H1 (cell line): Measurements from ENCODE around the gene MCL1. TPM values are rescaled to one million over a fixed set of nuclear protein-coding genes. Genes with fewer than 3 reads are reported as not detected.

ENCODE experiments used
- CTCF ChIA-PET: fragments of 300-600 bp; sonication (Branson Sonifier 250); formaldehyde crosslinking; loops from one replicate; lab custom pipeline; 2021; ENCODE audit not compliant: partially characterized antibody; lab: Charles Lee
- POLR2A ChIA-PET: fragments of 300-600 bp; sonication (Branson Sonifier 250); formaldehyde crosslinking; loops from one replicate; lab custom pipeline; 2021; ENCODE audit warnings: inconsistent platforms; ENCODE audit not compliant: partially characterized antibody; lab: Charles Lee
- DNase-seq, 2 experiments: peaks; one replicate each; pipeline versions ENCODE4 v3.0.0 to v3.0.0-alpha.2; 2010 to 2022; ENCODE audit warnings: low spot score in 2 of 2, low read depth in 1 of 2, mixed read lengths in 1 of 2
- FAIRE-seq: peaks from 2 replicates; lab custom pipeline; 2011; peaks lifted over from hg19 to GRCh38; lab: Jason Lieb, UNC
- H2AFZ ChIP-seq: 2 replicates; pipeline ENCODE4 v1.8.1; 2012; ENCODE audit warnings: low read length, inconsistent platforms
- H2AK5ac ChIP-seq: 2 replicates; pipeline ENCODE4 v1.6.1; 2013; ENCODE audit warnings: low read depth, low read length
- H2BK120ac ChIP-seq: replicated peaks from 2 replicates; pipeline ENCODE3; 2013; ENCODE audit warnings: low read depth, low read length, inconsistent platforms
- H2BK12ac ChIP-seq: 2 replicates; pipeline ENCODE4 v1.6.1; 2013; ENCODE audit warnings: low read depth, low read length
- H2BK15ac ChIP-seq: 2 replicates; pipeline ENCODE4 v1.6.1; 2013; ENCODE audit warnings: low read length
- H2BK20ac ChIP-seq: 2 replicates; pipeline ENCODE4 v1.6.1; 2013; ENCODE audit warnings: low read length
- H2BK5ac ChIP-seq: 2 replicates; pipeline ENCODE4 v1.6.1; 2013; ENCODE audit warnings: low read depth, low read length
- H3K14ac ChIP-seq: 2 replicates; pipeline ENCODE4 v1.6.1; 2013; ENCODE audit warnings: inconsistent platforms; ENCODE audit not compliant: insufficient read length
- H3K18ac ChIP-seq: 2 replicates; pipeline ENCODE4 v1.6.1; 2013; ENCODE audit warnings: low read length; ENCODE audit errors: extremely low read depth
- H3K23ac ChIP-seq: 2 replicates; pipeline ENCODE4 v1.6.1; 2013; ENCODE audit warnings: inconsistent platforms; ENCODE audit not compliant: insufficient read length
- H3K23me2 ChIP-seq: 2 replicates; pipeline ENCODE4 v1.6.1; 2013; ENCODE audit warnings: low read depth, low read length
- H3K27ac ChIP-seq: 2 replicates; pipeline ENCODE4 v1.6.1; 2011; ENCODE audit warnings: low read depth, low read length, inconsistent platforms
- H3K27me3 ChIP-seq, 4 experiments: replicated peaks in 1 of 4; 1 replicate in 1 of 4; 2 replicates in 3 of 4; pipeline versions ENCODE4 v1.6.1 to v1.8.1; 2011 to 2013; ENCODE audit warnings: low read length in 3 of 4, mild to moderate bottlenecking in 3 of 4, inconsistent platforms in 2 of 4, mixed read lengths in 2 of 4, moderate library complexity in 1 of 4; ENCODE audit not compliant: control insufficient read depth in 3 of 4, insufficient read depth in 3 of 4; ENCODE audit errors: extremely low read depth in 1 of 4
- H3K36me3 ChIP-seq, 4 experiments: 2 replicates each; pipeline versions ENCODE4 v1.6.1 to v1.8.1; 2011 to 2013; ENCODE audit warnings: mild to moderate bottlenecking in 4 of 4, low read length in 3 of 4, moderate library complexity in 2 of 4, control low read depth in 1 of 4, inconsistent platforms in 1 of 4; ENCODE audit not compliant: insufficient read depth in 4 of 4, control insufficient read depth in 2 of 4
- H3K4ac ChIP-seq: replicated peaks from 2 replicates; pipeline ENCODE3; 2013; ENCODE audit warnings: low read length, low read depth, mixed read lengths, inconsistent platforms; ENCODE audit not compliant: insufficient read length
- H3K4me1 ChIP-seq, 4 experiments: replicated peaks in 1 of 4; 1 replicate in 1 of 4; 2 replicates in 3 of 4; pipeline versions ENCODE4 v1.6.1 to v1.8.1; 2011 to 2013; ENCODE audit warnings: low read length in 3 of 4, inconsistent platforms in 2 of 4, mixed read lengths in 1 of 4; ENCODE audit not compliant: insufficient read depth in 4 of 4, control insufficient read depth in 3 of 4
- H3K4me2 ChIP-seq, 2 experiments: 2 replicates each; pipeline versions ENCODE4 v1.6.1 to v1.8.1; 2011 to 2013; ENCODE audit warnings: low read depth in 2 of 2, low read length in 2 of 2, control low read depth in 1 of 2, inconsistent platforms in 1 of 2, mild to moderate bottlenecking in 1 of 2; ENCODE audit not compliant: insufficient read depth in 1 of 2
- H3K4me3 ChIP-seq, 4 experiments: fragments of 200-600, 300-600 bp in 1 of 4; sonication (generic), shearing (Covaris generic), sonication (Bioruptor Twin) in 1 of 4; 2 replicates each; pipeline versions ENCODE4 v1.5.1 to v1.8.1; 2011 to 2016; ENCODE audit warnings: low read length in 4 of 4, low read depth in 3 of 4, control low read depth in 2 of 4, inconsistent platforms in 2 of 4, mild to moderate bottlenecking in 2 of 4, mixed read lengths in 1 of 4, moderate library complexity in 1 of 4; ENCODE audit not compliant: insufficient read depth in 2 of 4; ENCODE audit errors: extremely low read depth in 1 of 4
- H3K56ac ChIP-seq: replicated peaks from 2 replicates; pipeline ENCODE3; 2013; ENCODE audit warnings: low read depth, mild to moderate bottlenecking, mixed read lengths, low read length, inconsistent platforms; ENCODE audit not compliant: insufficient read length
- H3K79me1 ChIP-seq: 2 replicates; pipeline ENCODE4 v1.6.1; 2013; ENCODE audit warnings: low read depth, low read length, control low read depth
- H3K79me2 ChIP-seq, 2 experiments: 2 replicates each; pipeline versions ENCODE4 v1.6.1 to v1.8.1; 2012 to 2013; ENCODE audit warnings: low read length in 2 of 2, mild to moderate bottlenecking in 2 of 2, inconsistent platforms in 1 of 2; ENCODE audit not compliant: insufficient read depth in 2 of 2, control insufficient read depth in 1 of 2
- H3K9ac ChIP-seq, 4 experiments: replicated peaks in 1 of 4; 1 replicate in 1 of 4; 2 replicates in 3 of 4; pipeline versions ENCODE4 v1.6.1 to v1.8.1; 2011 to 2013; ENCODE audit warnings: low read depth in 3 of 4, low read length in 3 of 4, control low read depth in 2 of 4, mild to moderate bottlenecking in 2 of 4, moderate library complexity in 2 of 4, inconsistent platforms in 1 of 4; ENCODE audit errors: extremely low read depth in 1 of 4
- H3K9me3 ChIP-seq, 2 experiments: 2 replicates each; pipeline versions ENCODE4 v1.6.1 to v1.8.1; 2012 to 2013; ENCODE audit warnings: mild to moderate bottlenecking in 2 of 2, moderate library complexity in 2 of 2, control low read depth in 1 of 2, inconsistent platforms in 1 of 2, low read depth in 1 of 2, low read length in 1 of 2, mixed read lengths in 1 of 2; ENCODE audit not compliant: insufficient read depth in 2 of 2
- H4K20me1 ChIP-seq, 2 experiments: replicated peaks in 1 of 2; 2 replicates each; pipeline versions ENCODE3 to v1.8.1; 2011 to 2013; ENCODE audit warnings: inconsistent platforms in 2 of 2, low read length in 2 of 2, mild to moderate bottlenecking in 1 of 2; ENCODE audit not compliant: insufficient read depth in 2 of 2, control insufficient read depth in 1 of 2
- H4K5ac ChIP-seq: 2 replicates; pipeline ENCODE4 v1.6.1; 2013; ENCODE audit warnings: low read length, low read depth, mixed read lengths, inconsistent platforms; ENCODE audit not compliant: insufficient read length
- H4K8ac ChIP-seq: 2 replicates; pipeline ENCODE4 v1.8.0; 2013; ENCODE audit warnings: mild to moderate bottlenecking, moderate library complexity, low read length, inconsistent platforms; ENCODE audit not compliant: insufficient read depth; ENCODE audit errors: extremely low read depth
- H4K91ac ChIP-seq: replicated peaks from 2 replicates; pipeline ENCODE3; 2013; ENCODE audit warnings: low read length, mixed read lengths, inconsistent platforms; ENCODE audit not compliant: insufficient read length
- CHD2 ChIP-seq: IDR thresholded peaks from 2 replicates; pipeline ENCODE4 v1.6.1; 2012; ENCODE audit warnings: low read length, improper control_type of control experiment
- CREB1 ChIP-seq: IDR thresholded peaks from 2 replicates; pipeline ENCODE4 v1.6.1; 2012; ENCODE audit warnings: inconsistent platforms
- CTBP2 ChIP-seq: IDR thresholded peaks from 2 replicates; pipeline ENCODE4 v1.7.0; 2011; ENCODE audit warnings: borderline replicate concordance, mild to moderate bottlenecking, moderate library complexity, mixed read lengths, low read length; ENCODE audit not compliant: insufficient read depth, insufficient read length
- EZH2 ChIP-seq: fragments of 200-600 bp; sonication (generic); IDR thresholded peaks from 2 replicates; pipeline ENCODE4 v1.7.1; 2012; ENCODE audit warnings: low read depth, mild to moderate bottlenecking, moderate library complexity, low read length, inconsistent platforms; ENCODE audit not compliant: severe bottlenecking
- FOSL1 ChIP-seq: IDR thresholded peaks from 2 replicates; pipeline ENCODE4 v1.6.1; 2011; ENCODE audit warnings: mild to moderate bottlenecking, low read depth, low read length, moderate library complexity; ENCODE audit not compliant: insufficient read depth
- SP1 ChIP-seq: IDR thresholded peaks from 2 replicates; pipeline ENCODE4 v1.6.1; 2011; ENCODE audit warnings: low read depth, low read length
- SP2 ChIP-seq: IDR thresholded peaks from 2 replicates; pipeline ENCODE4 v1.6.1; 2012; ENCODE audit warnings: mild to moderate bottlenecking, low read length, inconsistent platforms
- TAF1 ChIP-seq: IDR thresholded peaks from 2 replicates; pipeline ENCODE4 v1.6.1; 2011; ENCODE audit warnings: mild to moderate bottlenecking, low read depth, low read length
- TBP ChIP-seq: IDR thresholded peaks from 2 replicates; pipeline ENCODE4 v1.6.1; 2011; ENCODE audit warnings: low read depth, low read length, improper control_type of control experiment
- WGBS, 2 experiments: shearing (Covaris generic) in 1 of 2; methylation state at CpG; one replicate each; pipeline versions ENCODE4 v1.1.6 to v1.1.7; 2013 to 2015; ENCODE audit warnings: low lambda C conversion rate in 2 of 2, mixed read lengths in 2 of 2, inconsistent platforms in 1 of 2, low coverage in 1 of 2, missing lambda C conversion rate in 1 of 2; ENCODE audit not compliant: insufficient replicate concordance in 2 of 2, insufficient coverage in 1 of 2, insufficient read length in 1 of 2; ENCODE audit errors: extremely low coverage in 1 of 2, missing lambda C conversion rate in 1 of 2; 5-methylcytosine and 5-hydroxymethylcytosine counted together
- polyA plus RNA-seq, 7 experiments: library from polyadenylated mRNA; depleted of rRNA in 3 of 7; stranded (reverse) in 5 of 7; unstranded in 2 of 7; fragments of >200 nt in 5 of 7; fragments of 200-250 nt in 2 of 7; gene quantifications; 1 replicate in 5 of 7; 2 replicates in 1 of 7; 4 replicates in 1 of 7; pipeline versions ENCODE4 v1.2.1 to v1.2.3, GENCODE V29; 2011 to 2013; ENCODE audit warnings: missing spikeins in 2 of 7, mixed read lengths in 2 of 7
- total RNA-seq: library from RNA; stranded (reverse); fragmentation: NEBNext Ultra II Directional; extraction: Animal tissue kit (Norgen Biotek cat#: 25700); gene quantifications from 2 replicates; pipeline ENCODE4 v1.2.1, GENCODE V29; 2021
- TF ChIP-seq, protein P1 (sequence below): IDR thresholded peaks from 2 replicates; pipeline ENCODE4 v1.6.1; 2012; ENCODE audit warnings: inconsistent platforms
- TF ChIP-seq, protein P2 (sequence below): IDR thresholded peaks from 2 replicates; pipeline ENCODE4 v1.6.1; 2011; ENCODE audit warnings: low read depth, mild to moderate bottlenecking, low read length; ENCODE audit not compliant: insufficient read depth

The MCL1 gene
- total and polyA plus RNA-seq, 2 of the 8 experiments (the other 6 are each of a cell fraction or from before 2014, with no cell fraction given): 61.1 to 218 TPM

DNA sequence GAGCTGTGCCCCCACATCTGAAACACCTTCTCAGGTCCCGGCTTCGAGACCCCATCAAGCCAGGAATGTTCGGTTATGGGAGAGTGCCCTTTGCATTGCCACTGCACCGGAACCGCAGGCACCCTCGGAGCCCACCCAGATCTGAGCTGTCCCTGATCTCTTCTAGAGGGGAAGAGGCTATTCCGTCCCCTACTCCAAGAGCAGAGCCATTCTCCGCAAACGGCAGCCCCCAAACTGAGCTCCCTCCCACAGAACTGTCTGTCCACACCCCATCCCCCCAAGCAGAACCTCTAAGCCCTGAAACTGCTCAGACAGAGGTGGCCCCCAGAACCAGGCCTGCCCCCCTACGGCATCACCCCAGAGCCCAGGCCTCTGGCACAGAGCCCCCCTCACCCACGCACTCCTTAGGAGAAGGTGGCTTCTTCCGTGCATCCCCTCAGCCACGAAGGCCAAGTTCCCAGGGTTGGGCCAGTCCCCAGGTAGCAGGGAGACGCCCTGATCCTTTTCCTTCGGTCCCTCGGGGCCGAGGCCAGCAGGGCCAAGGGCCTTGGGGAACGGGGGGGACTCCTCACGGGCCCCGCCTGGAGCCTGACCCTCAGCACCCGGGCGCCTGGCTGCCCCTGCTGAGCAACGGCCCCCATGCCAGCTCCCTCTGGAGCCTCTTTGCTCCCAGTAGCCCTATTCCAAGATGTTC, 25.9 kb downstream of the MCL1 start:
- H3K14ac ChIP-seq: no peak overlapping the region
- no peak overlapping the region for H3K4me3 ChIP-seq
- H3K56ac ChIP-seq: no peak overlapping the region
- 92% methylated on average over 22 of the region's 23 CpGs; no CpG with 5 or more reads in 1 of the 2 experiments for WGBS, 2 experiments
- H3K23ac ChIP-seq: no peak overlapping the region
- no peak overlapping the region for H2AFZ ChIP-seq
- no peak overlapping the region for H3K27ac ChIP-seq
- peaks cover 3% of the 10 kb centered on the region; the same call in 1 of the 2 replicates for H3K23me2 ChIP-seq
- no peak overlapping the region for H3K18ac ChIP-seq
- no peak overlapping the region for H2BK120ac ChIP-seq
- H3K4ac ChIP-seq: no peak overlapping the region
- POLR2A ChIA-PET: interaction anchor here (0.6 to 43.7 kb wide), 7 partner anchors 8 to 368 kb away, joined by 3 to 1380 read pairs (median 5); partner anchors contain the start of genes ENSA and MCL1
- H3K9ac ChIP-seq: no peak overlapping the region
- DNase-seq (no peak), FAIRE-seq (no peak)
- CTCF ChIA-PET: interaction anchor here (0.6 to 1.4 kb wide), 6 partner anchors 11 to 103 kb away, joined by 3 to 11 read pairs (median 4); no protein-coding TSS in a partner anchor
- no peak overlapping the region for H2BK15ac ChIP-seq
- 0 out of 2 replicates have a peak, but pooled peaks cover 3% of the 10 kb centered on the region for H3K79me1 ChIP-seq
- H3K4me1 ChIP-seq: peaks cover 2 to 21% (median 12%) of the 10 kb centered on the region in 4 experiments
- peaks cover 0 to 11% (median 4%) of the 10 kb centered on the region in 4 experiments; a peak in 5 of 7 replicates for H3K27me3 ChIP-seq
- H4K5ac ChIP-seq: no peak overlapping the region
- H2BK12ac ChIP-seq: no peak overlapping the region
- H2BK20ac ChIP-seq: no peak overlapping the region
- no peaks in the 10 kb centered on the region for H3K9me3 ChIP-seq
- H2BK5ac ChIP-seq: no peak overlapping the region
- H2AK5ac ChIP-seq: peak overlapping the region; percentile 49; the same call in 1 of the 2 replicates
- no peak overlapping the region for H4K91ac ChIP-seq
- peaks cover 0 to 4% (median 2%) of the 10 kb centered on the region in 4 experiments; a peak in 2 of 8 replicates for H3K36me3 ChIP-seq
- H4K20me1 ChIP-seq: peaks cover 1 to 4% of the 10 kb centered on the region in 2 experiments
- peak overlapping the region; percentile 53; the same call in 1 of the 2 replicates for H4K8ac ChIP-seq
- no peaks in the 10 kb centered on the region for H3K79me2 ChIP-seq
- H3K4me2 ChIP-seq: no peak overlapping the region
- TF ChIP-seq CTBP2: no peak
- TF ChIP-seq CHD2: no peak
- no peak for TF ChIP-seq EZH2
- TF ChIP-seq SP1: no peak
- TF ChIP-seq, protein P1, sequence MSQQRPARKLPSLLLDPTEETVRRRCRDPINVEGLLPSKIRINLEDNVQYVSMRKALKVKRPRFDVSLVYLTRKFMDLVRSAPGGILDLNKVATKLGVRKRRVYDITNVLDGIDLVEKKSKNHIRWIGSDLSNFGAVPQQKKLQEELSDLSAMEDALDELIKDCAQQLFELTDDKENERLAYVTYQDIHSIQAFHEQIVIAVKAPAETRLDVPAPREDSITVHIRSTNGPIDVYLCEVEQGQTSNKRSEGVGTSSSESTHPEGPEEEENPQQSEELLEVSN: no peak
- TF ChIP-seq, protein P2, sequence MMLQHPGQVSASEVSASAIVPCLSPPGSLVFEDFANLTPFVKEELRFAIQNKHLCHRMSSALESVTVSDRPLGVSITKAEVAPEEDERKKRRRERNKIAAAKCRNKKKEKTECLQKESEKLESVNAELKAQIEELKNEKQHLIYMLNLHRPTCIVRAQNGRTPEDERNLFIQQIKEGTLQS: no peak
- no peak for TF ChIP-seq FOSL1
- no peak for TF ChIP-seq TAF1
- TF ChIP-seq SP2: no peak
- no peak for TF ChIP-seq CREB1
- no peak for TF ChIP-seq TBP
